Liver (tissue), 9 donors: ENCODE results near the gene PAPPA. TPM values are rescaled to one million over a fixed set of nuclear protein-coding genes. Genes with fewer than 3 reads are reported as not detected.

Source experiments
- DNase-seq: peaks from one replicate; pipeline ENCODE4 v3.0.0-alpha.2; 2017; ENCODE audit warnings: low spot score
- H3K27ac ChIP-seq, 2 donors: one replicate each; pipeline ENCODE4 v1.7.0; 2013; ENCODE audit warnings: inconsistent platforms in 2 of 2, low read length in 2 of 2, control low read depth in 1 of 2, low read depth in 1 of 2, mild to moderate bottlenecking in 1 of 2
- H3K27me3 ChIP-seq, 4 donors: one replicate each; pipeline versions ENCODE4 v1.6.1 to v1.7.0; 2013; ENCODE audit warnings: low read length in 3 of 4, inconsistent platforms in 1 of 4, mild to moderate bottlenecking in 1 of 4, moderate library complexity in 1 of 4; ENCODE audit not compliant: control insufficient read depth in 4 of 4, insufficient read depth in 4 of 4
- H3K36me3 ChIP-seq, 4 donors: one replicate each; pipeline versions ENCODE4 v1.6.1 to v1.7.0; 2013; ENCODE audit warnings: low read length in 3 of 4, mild to moderate bottlenecking in 3 of 4, low read depth in 1 of 4, moderate library complexity in 1 of 4; ENCODE audit not compliant: control insufficient read depth in 4 of 4, insufficient read depth in 3 of 4
- H3K4me1 ChIP-seq, 4 donors: one replicate each; pipeline versions ENCODE4 v1.6.1 to v1.7.0; 2013; ENCODE audit warnings: low read length in 3 of 4, mild to moderate bottlenecking in 3 of 4, moderate library complexity in 1 of 4; ENCODE audit not compliant: control insufficient read depth in 4 of 4, insufficient read depth in 4 of 4
- H3K4me3 ChIP-seq, 3 donors: one replicate each; pipeline versions ENCODE4 v1.6.1 to v1.7.0; 2013; ENCODE audit warnings: low read length in 3 of 3, control low read depth in 1 of 3, low read depth in 1 of 3, mild to moderate bottlenecking in 1 of 3
- H3K9ac ChIP-seq, 2 donors: one replicate each; pipeline ENCODE4 v1.7.0; 2013; ENCODE audit warnings: low read length in 2 of 2, mild to moderate bottlenecking in 2 of 2, moderate library complexity in 2 of 2, control low read depth in 1 of 2, low read depth in 1 of 2
- H3K9me3 ChIP-seq, 4 donors: one replicate each; pipeline versions ENCODE4 v1.6.1 to v1.7.0; 2013; ENCODE audit warnings: low read length in 3 of 4; ENCODE audit not compliant: control insufficient read depth in 4 of 4
- ATF3 ChIP-seq: IDR thresholded peaks from 2 replicates; pipeline ENCODE4 v1.6.1; 2016; ENCODE audit warnings: antibody characterized with exemption
- FOXA1 ChIP-seq: IDR thresholded peaks from 2 replicates; pipeline ENCODE4 v1.6.1; 2016; ENCODE audit warnings: antibody characterized with exemption
- FOXA2 ChIP-seq: IDR thresholded peaks from 2 replicates; pipeline ENCODE4 v1.6.1; 2016; ENCODE audit warnings: antibody characterized with exemption
- GABPA ChIP-seq, 2 donors: IDR thresholded peaks in 1 of 2; conservative IDR thresholded peaks in 1 of 2; 2 replicates each; pipeline ENCODE4 v1.6.1; 2016; ENCODE audit warnings: antibody characterized with exemption in 2 of 2, mild to moderate bottlenecking in 1 of 2, moderate library complexity in 1 of 2
- HNF4A ChIP-seq, 2 donors: conservative IDR thresholded peaks; 2 replicates each; pipeline ENCODE4 v1.6.1; 2016; ENCODE audit warnings: antibody characterized with exemption in 2 of 2, mild to moderate bottlenecking in 2 of 2
- HNF4G ChIP-seq: IDR thresholded peaks from 2 replicates; pipeline ENCODE4 v1.6.1; 2016; ENCODE audit warnings: antibody characterized with exemption
- JUND ChIP-seq, 2 donors: IDR thresholded peaks; 2 replicates each; pipeline ENCODE4 v1.6.1; 2016; ENCODE audit warnings: antibody characterized with exemption in 2 of 2
- MAX ChIP-seq: IDR thresholded peaks from 2 replicates; pipeline ENCODE4 v1.6.1; 2016; ENCODE audit warnings: antibody characterized with exemption
- NR2F2 ChIP-seq: IDR thresholded peaks from 2 replicates; pipeline ENCODE4 v1.6.1; 2016; ENCODE audit warnings: antibody characterized with exemption
- RAD21 ChIP-seq, 2 donors: IDR thresholded peaks; 2 replicates each; pipeline ENCODE4 v1.6.1; 2016; ENCODE audit warnings: antibody characterized with exemption in 2 of 2, mild to moderate bottlenecking in 2 of 2
- REST ChIP-seq: IDR thresholded peaks from 2 replicates; pipeline ENCODE4 v1.6.1; 2016; ENCODE audit warnings: antibody characterized with exemption, mild to moderate bottlenecking
- SP1 ChIP-seq: IDR thresholded peaks from 2 replicates; pipeline ENCODE4 v1.6.1; 2018; ENCODE audit warnings: antibody characterized with exemption, mild to moderate bottlenecking
- TAF1 ChIP-seq: conservative IDR thresholded peaks from 2 replicates; pipeline ENCODE4 v1.6.1; 2016; ENCODE audit warnings: antibody characterized with exemption, mild to moderate bottlenecking
- ZBTB33 ChIP-seq: IDR thresholded peaks from 2 replicates; pipeline ENCODE4 v1.6.1; 2016; ENCODE audit warnings: antibody characterized with exemption
- WGBS: extraction: QIAGEN DNeasy Blood & Tissue Kit; methylation state at CpG from one replicate; pipeline ENCODE4 v1.1.7; 2013; 5-methylcytosine and 5-hydroxymethylcytosine counted together
- polyA plus RNA-seq, 2 donors: library from polyadenylated mRNA; stranded (reverse) in 1 of 2; unstranded in 1 of 2; fragments of 200-250 nt in 1 of 2; fragments of >200 nt in 1 of 2; fragmentation: Nextera tagmentation in 1 of 2; extraction: Ambion mirVana in 1 of 2; gene quantifications; one replicate each; pipeline versions ENCODE4 v1.2.1 to v1.2.3, GENCODE V29; 2013 to 2015
- total RNA-seq, 2 donors: library from RNA; depleted of rRNA; stranded (reverse); fragments of >200 nt; gene quantifications; one replicate each; pipeline ENCODE4 v1.2.3, GENCODE V29; 2014
- TF ChIP-seq, protein P1 (sequence below): fragments of 150-350 bp; IDR thresholded peaks from 2 replicates; pipeline ENCODE4 v1.5.1; 2017; ENCODE audit warnings: improper control_type of control experiment, low read depth, low read length; ENCODE audit not compliant: missing input control
- donor health status: healthy.
- donor health status: healthy.
- donor health status: healthy.
- donor health status: healthy.
- donor health status: healthy.

Gene PAPPA
- total and polyA plus RNA-seq, 4 donors = 0.03 to 0.33 (median 0.20) TPM

DNA sequence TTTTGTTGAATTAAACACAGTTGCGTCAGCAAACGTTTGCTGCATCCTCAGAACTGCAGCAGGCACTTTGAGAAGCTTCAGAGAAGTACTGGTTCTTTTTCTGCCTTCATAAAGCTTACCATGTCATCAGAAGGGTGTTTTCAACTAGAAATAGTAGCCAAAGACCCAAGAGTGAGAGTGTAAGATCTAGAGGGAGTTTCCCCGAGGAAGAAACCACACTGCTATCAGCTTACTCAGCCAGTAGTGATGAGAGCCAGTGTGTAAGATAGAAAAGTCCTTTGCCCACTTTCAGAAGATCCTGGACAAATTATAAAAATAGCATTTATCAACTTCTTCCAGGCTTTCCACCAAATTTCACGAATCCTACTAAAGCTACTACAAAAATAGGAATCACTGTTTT, 154.5 kb downstream of the PAPPA start (continued):
- no peak for TF ChIP-seq ZBTB33
- no peak for TF ChIP-seq JUND (IDR thresholded peaks at IDR 0.05)
- TF ChIP-seq HNF4G = no peak
- no peak for TF ChIP-seq MAX
- no peak for TF ChIP-seq SP1

GRCh38 chr9:116309900-116310611, 156.5 kb downstream of the PAPPA start:
- 82% methylated on average over 3 of the region's 3 CpGs for WGBS
- H3K4me3 ChIP-seq = no peak overlapping the region
- DNase-seq = no peak
- no peaks in the 10 kb centered on the region for H3K9me3 ChIP-seq
- H3K36me3 ChIP-seq = no peaks in the 10 kb centered on the region
- no peaks in the 10 kb centered on the region for H3K4me1 ChIP-seq
- H3K27me3 ChIP-seq = no peaks in the 10 kb centered on the region
- no peak overlapping the region for H3K27ac ChIP-seq
- H3K9ac ChIP-seq = no peak overlapping the region
- TF ChIP-seq ATF3 (no peak), FOXA2 (no peak), ZBTB33 (no peak), NR2F2 (no peak), HNF4A (conservative IDR thresholded peaks at IDR 0.05) (no peak), GABPA (IDR thresholded peaks at IDR 0.05 in 1 of 2, conservative IDR thresholded peaks at IDR 0.05 in 1 of 2) (no peak), RAD21 (IDR thresholded peaks at IDR 0.05) (no peak), HNF4G (no peak), TAF1 (no peak)
- TF ChIP-seq, protein P1, sequence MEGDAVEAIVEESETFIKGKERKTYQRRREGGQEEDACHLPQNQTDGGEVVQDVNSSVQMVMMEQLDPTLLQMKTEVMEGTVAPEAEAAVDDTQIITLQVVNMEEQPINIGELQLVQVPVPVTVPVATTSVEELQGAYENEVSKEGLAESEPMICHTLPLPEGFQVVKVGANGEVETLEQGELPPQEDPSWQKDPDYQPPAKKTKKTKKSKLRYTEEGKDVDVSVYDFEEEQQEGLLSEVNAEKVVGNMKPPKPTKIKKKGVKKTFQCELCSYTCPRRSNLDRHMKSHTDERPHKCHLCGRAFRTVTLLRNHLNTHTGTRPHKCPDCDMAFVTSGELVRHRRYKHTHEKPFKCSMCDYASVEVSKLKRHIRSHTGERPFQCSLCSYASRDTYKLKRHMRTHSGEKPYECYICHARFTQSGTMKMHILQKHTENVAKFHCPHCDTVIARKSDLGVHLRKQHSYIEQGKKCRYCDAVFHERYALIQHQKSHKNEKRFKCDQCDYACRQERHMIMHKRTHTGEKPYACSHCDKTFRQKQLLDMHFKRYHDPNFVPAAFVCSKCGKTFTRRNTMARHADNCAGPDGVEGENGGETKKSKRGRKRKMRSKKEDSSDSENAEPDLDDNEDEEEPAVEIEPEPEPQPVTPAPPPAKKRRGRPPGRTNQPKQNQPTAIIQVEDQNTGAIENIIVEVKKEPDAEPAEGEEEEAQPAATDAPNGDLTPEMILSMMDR = no peak

DNA sequence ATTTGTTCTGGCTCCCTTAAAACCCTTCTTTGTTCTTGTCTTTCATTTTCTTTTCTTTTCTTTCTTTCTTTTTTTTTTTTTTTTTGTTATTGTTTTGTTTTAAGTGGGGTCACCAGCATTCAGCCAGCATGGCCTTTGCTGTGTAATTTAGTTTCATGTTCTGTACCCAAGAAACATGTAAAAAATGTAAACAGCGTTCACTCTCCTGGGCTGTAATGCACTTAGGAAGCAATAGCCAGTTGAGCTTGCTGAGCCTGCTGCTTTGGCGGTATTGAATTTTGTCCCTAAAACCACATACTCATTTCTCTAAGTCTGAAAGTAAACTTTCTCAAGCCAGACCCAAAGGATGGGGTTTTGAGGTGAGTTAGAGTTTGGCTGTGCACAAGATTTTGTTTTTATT, 158.6 kb downstream of the PAPPA start:
- Histone ChIP-seq H3K27me3 (no peaks in the 10 kb centered on the region), H3K36me3 (no peaks in the 10 kb centered on the region), H3K4me1 (no peaks in the 10 kb centered on the region), H3K4me3 (no peak overlapping the region), H3K9me3 (no peaks in the 10 kb centered on the region), H3K27ac (no peak overlapping the region), H3K9ac (no peak overlapping the region)
- WGBS = 95% methylated on average over 2 of the region's 2 CpGs
- DNase-seq = no peak
- TF ChIP-seq HNF4G (no peak), ZBTB33 (no peak), FOXA1 (no peak), REST (no peak)
- TF ChIP-seq, protein P1 = no peak
